HTR-8/SVneo (cell line): ENCODE results near the gene PTPRM.
A peak's percentile ranks its signal among the peaks of the same experiment; 100 is the strongest.

Experiments used
- DNase-seq: peaks from one replicate; pipeline ENCODE4 v3.0.0; 2011; ENCODE audit warnings: low spot score, mixed read lengths; ENCODE audit not compliant: insufficient read length
- FAIRE-seq: peaks from 2 replicates; lab custom pipeline; 2011; peaks lifted over from hg19 to GRCh38; lab: Jason Lieb, UNC

PTPRM gene

DNA sequence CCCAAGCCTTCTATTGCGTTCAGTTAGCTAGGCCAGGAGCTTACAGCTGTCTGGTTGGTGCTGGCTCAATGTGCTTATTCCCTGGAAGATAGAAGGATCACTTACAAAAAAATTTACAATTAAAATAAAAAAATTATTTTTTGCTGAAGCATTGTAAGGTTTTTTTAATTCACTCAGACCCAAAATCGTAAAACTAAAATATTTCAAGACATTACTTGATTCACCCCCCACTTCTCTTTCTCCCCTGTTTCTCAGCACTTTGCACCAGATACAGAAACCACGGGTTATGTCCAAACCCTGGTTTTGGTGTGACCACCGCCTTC lies 911 bp upstream of the PTPRM start:
- no peak for DNase-seq
- FAIRE-seq = no peak

DNA sequence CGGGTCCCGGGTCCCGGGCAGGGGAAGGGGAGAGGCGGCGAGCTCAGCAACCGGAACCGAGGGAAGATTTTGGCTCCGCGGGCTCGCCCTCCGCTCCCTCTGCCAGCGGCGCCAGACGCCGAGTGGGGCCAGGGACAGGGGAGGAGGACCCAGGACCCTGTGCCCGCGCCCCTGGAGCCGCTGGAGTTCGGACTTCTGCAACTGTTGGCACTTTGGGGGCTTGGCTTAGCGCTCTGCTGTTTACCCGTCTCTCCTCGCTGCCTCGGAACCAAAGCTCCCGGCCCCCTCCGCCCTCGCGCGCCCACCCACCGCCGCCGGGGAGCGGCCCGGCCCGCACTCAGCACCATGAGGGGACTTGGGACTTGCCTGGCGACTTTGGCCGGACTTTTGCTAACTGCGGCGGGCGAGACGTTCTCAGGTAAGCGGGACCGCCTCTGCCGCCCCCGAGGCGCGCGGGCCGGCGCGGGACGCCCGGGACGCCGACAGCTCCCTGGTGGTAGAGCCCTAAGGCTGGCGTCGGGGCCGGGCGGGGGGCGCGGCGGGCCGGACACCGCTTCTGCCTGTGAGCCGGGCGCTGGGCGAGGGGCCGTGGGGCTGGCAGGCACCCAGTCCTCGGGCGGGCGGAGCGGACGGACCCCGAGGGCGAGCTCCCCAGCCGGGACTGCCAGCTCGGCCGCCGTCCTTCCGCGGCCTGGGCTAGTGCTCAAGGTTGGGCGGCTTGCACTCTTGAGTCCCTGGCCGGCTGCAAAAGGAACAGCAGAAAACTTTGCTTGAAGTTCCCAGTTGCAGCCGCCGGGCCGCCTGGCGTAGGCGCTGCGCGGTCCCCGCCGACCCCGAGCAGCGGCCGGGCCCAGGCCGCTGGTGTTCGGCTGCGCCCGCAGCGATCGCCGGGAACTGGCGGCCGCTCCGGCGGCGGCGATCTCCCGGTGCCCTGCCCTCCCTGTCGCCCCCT lies 634 bp downstream of the PTPRM start:
- no peak for FAIRE-seq
- DNase-seq = peak; percentile 18

DNA sequence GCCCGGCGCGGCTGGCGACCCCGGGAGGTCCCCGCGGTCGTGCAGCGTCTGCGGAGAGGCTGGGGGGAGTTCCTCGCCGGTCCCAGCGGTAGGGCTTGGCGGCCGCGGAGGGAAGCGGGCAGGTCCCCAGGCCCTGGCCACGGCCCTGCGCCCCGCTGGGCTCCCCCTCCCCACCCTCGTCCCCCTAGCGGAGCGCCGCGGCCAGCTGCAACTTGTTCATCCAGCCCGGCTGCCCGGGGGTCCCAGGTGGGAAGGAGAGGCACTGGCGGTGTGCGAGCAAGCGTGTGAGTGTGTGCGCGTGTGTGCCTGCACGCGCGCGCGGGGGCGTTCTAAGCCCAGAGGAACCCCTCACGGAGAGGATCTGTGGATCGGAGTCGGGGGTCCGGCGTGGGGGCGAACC lies 1.3 kb downstream of the PTPRM start:
- DNase-seq (peak; percentile 32), FAIRE-seq (no peak)

DNA sequence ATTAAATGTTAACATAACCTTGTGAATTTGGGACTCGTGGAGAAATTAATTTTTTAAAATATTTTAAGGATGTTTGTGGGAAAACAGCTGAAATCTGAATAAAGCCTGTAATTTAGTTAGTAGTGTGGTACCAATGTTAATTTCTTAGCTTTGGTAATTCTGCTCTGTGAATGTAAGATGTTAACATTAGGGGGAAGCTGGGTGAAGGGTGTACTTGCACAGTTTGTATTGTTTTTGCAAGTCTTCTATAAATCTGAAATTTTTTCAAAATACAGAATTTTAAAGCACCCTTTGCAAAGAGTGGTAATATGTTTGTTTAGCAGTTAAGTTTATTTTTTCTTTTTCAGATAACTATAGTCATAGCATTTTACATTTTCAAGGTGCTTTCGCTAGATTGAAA lies 4.5 kb downstream of the PTPRM start:
- FAIRE-seq = no peak
- DNase-seq = no peak

DNA sequence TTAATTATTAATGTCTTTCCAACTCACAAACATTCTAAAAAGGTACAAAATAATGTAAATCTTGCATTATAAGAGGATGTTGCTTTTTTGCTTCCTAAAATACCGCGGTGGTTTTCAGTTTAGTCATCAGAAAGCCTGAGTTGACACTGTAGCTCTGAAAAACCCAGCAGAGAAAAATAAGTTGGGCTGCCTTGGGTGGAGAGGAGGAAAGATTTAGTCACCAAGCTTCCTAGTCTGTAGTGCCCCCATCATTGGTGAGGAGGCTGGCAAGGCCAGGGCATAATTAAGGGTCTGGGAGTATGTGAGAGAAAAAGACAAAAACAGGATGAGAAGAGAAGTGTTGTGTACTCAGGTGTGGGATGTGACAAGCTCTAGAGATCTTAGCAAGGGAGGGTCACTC lies 5.7 kb downstream of the PTPRM start:
- DNase-seq (no peak), FAIRE-seq (no peak)

DNA sequence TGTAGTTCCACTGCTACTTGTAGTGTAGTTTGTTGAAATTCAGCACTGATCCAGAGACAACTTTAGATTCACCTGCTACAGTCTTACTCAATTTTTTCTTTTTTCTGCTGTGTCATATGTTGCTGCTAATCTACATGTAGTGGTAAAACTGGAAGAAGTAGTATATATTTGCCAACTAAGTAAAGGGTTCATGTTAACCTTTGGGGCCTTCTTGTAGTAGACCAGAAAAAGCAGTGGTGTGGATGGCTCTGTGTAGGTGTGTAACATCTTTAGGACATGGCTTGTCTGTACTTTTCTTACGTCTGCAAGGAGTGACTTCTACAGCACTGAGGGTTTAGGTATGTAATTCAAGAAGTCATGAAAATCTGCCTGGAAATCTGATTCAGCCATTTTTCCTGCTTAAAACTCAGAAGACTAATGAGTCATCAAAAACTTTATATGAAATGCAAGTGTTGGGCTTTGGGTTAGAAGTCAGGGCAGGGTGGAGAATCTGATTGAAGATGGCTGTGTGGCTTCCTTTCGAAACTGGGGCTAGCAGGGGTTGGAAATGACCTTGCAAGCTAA lies 8.4 kb downstream of the PTPRM start:
- DNase-seq (no peak), FAIRE-seq (no peak)

DNA sequence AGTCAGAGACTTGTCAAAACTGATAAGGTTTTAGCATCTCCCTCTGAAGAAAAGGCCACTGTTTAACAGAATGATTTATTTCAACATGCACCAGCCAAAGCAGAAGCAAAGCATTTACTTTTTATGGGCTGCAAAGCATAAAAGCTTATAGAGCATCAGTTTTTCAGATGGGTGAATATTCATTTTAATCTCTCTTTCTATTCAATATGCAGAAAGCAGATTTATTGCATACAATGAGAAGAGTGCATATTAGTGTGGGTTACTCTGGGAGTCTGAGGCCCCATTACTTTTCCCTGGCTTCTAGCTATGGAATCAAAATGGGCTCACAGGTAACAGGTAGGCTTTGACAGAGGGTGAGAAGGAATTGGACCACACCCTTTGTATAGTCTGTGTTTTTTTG lies 9.0 kb downstream of the PTPRM start:
- DNase-seq (no peak), FAIRE-seq (no peak)

DNA sequence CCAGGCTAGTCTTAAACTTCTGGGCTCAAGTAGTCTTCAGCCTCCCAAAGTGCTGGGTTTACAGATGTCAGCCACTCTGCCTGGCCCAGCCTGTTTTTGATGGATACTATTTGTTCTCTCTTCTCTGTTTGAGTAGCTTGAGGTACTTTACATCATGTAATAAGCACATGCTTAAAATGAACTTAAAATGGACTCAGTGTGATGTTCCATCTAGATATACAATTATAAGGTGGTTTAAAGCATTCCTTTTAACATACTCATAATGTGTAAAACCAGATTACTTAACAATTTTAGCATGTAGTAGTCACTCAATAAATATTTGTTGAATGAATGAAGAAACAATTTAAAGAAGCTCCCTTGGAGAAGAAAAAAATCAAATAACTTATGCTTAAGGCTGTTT lies 9.6 kb downstream of the PTPRM start:
- DNase-seq (no peak), FAIRE-seq (no peak)

DNA sequence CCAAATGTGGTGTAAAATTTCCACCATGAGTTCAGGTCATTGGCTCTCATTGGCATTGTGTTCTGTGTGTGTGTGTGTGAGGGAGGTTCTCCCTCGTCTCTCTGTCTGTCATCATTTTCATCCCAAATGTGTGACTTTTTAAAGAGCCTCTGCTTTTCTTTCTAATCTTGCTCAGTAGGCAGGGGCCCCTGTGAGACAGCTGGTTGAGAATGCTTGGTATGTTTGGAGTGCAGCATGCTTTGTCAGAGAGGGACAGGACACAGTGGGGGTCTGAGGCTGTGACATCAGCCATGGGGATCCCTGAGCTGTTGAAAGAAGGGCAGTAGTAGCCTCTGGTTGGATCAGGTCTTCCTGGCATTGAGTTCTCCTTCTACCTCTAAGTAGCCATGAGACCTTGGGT lies 10.6 kb downstream of the PTPRM start:
- FAIRE-seq = no peak
- peak; percentile 49 for DNase-seq

DNA sequence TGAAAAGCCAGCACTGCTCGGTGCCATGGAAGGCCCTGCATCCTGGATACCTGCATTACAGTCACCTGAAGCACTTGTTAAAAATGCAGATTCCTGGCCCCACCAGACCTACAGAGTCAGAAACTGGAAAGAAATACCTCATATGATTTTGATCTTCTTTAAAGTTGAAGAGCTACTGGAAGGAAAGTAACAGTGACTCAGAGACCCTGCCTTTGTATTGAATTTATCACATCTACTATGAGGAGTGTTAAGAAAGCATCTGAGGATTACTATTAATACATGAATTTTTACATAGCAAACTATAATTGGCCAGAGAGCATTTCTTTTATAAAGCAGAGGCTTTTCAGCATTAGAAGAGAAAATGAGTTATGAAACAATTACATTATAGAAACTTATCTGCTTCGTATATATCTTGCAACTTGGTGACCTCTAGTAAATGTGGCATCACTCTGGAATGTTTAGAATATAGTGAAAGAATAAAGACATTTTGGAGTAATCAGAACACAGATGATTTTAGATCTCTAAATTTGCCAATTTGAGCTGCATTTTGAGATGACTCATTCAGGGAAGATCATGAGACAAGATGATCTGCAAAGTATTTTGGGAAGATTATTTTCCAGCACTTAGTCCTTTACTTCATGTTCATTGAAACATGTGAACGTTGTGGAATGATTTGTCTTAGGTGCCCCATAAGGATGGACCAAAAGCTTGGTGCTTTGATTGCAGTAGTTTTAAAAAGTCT lies 12.2 kb downstream of the PTPRM start:
- DNase-seq = no peak
- FAIRE-seq = no peak

DNA sequence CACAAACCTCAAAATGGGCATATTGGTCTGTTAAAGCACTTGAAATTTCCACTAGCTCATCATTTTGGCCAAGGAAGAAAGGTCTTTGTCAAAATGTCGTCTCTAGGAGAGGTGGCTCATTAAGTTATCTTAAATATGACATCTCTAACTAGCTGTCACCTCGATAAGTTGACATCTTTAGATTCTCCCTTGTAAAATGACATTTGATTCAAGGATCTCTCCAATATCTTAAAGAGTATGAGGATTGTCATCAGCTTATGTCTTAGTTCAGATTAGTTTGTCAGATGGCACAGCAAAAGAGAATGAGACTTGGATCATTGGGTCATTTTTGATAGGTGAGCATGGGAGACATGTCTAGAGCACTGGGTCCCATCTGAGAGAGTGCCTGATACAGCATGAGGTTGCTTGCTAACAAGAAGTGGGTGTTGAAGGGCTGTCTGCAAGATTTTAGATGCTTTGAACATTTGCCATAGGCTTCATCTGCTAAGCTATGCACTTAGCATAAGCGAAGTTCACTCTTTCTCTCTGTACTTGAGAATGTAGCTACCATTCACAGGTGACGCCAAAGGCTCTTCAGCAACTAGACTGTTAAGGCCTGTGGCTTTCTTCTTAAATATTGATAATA lies 12.9 kb downstream of the PTPRM start:
- FAIRE-seq = no peak
- DNase-seq = no peak

DNA sequence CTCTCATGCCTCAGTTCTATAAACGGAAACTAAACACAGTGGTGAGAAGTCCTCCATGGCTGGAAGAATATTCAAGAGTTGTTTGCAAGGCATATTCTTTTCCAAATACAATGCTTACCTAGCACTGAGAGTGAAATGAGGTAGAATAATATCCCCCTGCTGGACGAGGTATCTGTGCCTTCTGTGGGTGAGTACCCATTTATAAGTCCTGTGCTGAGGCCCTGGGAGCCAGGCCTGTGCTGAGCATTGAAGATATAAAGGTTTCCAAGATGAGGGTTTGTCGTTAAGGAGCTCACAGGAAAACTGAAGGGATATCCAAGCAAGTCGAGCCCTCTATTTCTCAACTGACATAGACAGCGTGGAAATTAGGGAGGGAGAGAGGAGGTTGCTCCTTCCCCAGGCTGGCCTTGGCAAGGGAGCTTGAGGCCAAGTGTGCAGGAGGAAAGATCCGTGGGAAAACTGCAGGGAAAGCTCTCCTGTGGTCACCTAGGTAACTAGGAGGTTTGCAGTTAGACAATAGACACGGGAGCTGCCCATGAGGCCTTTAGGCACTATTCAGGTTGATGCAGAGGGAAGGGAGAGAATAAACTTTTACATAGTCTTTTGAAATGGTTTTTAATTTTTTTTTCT lies 17.6 kb downstream of the PTPRM start:
- FAIRE-seq (no peak), DNase-seq (no peak)

DNA sequence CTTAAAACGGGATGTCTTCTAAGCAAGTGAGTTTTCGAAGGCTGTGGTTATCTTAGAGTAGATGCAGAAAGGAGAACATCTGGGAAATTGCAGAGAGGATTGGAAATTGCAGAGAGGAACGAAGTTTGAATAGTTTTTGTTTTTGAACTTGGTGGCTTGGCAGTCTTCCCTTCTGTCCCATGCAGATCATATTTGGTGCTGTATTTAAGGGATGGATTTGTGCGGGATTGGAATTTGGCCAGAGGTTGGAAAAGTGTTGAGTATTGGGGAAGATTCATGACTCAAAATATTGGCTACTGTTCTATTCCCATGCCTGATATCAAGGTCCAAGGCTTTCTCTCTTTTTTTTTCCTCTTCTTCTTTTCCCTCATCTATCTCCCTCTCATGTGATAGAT lies 18.2 kb downstream of the PTPRM start:
- no peak for FAIRE-seq

DNA sequence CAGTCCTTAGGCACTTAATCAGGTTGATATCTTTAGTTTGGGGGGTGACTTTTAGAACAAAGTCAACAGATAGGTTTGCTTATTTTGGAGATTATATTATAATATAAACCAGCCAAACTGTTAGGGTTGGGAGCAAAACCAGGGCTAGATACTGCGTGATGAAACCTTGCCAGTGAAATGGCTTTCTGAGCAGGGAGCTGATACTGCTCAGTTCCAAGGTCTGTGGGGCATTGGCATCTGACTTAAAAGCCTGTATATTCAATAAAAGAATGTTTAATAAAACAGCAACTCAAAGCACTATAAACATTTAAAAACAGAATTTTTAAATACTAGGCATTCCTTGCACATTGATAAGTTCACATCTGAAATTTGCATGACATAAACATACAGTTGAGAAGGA lies 19.3 kb downstream of the PTPRM start:
- DNase-seq = no peak
- no peak for FAIRE-seq

More for the DNA sequence above, 18.2 kb downstream of the PTPRM start:
- no peak for DNase-seq

DNA sequence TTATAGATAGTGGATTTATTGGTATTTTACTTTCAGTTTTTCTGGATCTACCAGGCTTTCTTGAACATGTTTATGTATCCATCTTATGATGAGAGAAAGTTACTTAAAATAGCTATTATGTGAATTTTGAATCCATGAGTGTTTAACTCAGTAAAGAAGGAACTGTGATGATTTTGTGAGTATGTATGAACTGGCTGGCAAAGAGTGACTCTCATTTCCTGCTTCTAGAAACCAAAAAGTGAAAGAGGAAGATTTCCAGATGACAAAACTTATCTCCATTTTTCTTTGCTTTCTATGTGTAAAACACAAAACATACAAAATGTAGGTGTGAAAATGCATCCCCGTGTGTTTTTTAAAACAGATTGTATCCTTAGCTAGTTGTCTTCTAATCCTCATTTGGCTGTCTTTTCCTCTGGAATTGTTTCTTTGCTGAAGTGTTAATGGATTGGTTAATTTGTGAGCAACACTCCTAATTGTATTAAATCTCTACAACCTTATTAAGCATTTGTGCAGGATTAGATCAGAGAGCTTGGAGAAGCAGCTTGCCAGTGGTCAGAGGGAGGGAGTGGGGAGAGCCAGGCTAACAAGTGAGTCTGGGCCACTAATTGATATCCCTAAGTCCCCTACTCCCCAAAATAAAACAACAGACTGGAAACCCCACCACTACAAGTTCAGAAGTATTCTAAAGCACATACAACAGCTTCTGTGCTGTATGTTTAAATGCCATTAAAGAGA lies 23.9 kb downstream of the PTPRM start:
- DNase-seq = no peak
- FAIRE-seq = no peak

DNA sequence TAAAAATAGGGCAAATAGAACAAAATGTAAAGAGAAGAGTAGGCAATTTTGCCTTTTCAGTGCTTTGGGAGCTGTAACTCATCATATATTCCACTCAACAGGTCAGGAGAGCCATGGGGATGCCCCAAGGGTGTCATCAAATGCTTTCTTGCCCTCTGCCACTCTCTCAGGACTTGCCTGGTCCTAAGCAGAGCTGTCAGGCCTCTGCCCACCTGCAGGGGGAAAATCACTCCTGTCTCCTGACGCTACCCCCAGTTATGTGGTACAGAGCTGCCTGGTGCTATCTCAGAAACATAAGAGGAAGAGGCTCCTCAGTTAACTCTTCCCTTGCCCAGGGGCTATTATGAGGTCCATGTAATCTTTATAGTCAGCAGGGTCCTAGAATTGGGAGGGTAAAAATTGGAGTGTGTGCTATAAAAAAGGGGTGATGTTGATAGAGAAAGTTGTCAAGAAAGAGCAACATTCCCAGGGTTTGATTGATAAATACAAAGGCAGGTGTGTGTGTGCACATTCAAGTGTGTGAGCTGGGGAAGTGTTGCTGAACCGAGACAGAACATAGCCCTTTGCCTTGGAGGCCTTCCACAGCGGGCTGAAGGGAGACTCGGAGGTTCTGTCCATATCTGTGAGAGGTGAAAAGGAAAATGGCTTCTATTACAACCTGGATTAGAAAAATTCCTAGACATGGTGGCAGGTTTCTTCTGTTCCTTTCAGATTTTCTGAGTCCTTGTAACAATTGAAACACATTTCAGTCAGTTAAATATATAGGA lies 25.4 kb downstream of the PTPRM start:
- FAIRE-seq = no peak
- DNase-seq = no peak

DNA sequence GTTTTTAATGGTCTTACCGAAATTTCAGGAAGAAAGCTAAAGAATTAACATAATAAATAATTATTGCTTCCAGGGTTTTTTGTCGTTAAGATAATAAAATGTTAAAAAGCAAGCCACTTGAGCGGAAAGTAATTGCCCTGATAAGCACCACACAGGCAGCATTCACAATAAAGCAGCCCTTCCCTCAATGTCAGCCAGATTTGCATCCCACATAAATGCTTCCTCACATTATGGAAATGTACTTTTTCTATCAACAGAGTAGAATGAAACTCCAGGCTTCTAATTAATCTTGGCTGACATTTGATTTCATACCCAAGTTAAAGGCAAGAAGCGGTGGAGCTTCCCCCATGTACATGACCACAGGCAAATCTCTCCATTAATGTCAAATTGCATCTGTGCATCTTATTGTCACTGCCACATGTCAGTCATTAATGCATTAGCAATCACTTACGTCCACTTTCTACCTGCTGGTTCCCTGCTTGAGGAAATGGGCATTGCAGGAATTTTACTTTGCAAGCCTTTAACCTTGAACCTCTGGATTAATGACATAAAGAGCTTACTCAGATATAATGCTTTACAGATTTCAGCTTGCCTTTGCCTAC lies 26.2 kb downstream of the PTPRM start:
- FAIRE-seq = no peak
- no peak for DNase-seq

DNA sequence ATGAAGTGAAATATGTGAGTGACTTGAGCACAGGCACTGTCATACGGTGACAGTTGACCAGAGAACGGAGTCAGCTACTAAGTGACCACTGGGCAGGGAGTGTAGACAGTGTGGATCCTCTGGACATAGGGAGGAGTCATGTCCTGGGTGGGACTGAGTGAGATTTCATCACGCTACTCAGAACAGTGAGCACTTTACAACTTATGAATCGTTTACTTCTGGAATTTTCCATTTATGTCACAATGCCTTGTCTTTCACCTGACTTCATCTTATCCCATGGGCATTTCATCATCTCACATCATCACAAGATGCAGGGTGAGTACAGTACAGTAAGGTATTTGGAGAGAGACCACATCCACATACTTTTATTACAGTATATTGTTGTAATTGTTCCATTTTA lies 29.0 kb downstream of the PTPRM start:
- FAIRE-seq (peak; percentile 44), DNase-seq (no peak)

DNA sequence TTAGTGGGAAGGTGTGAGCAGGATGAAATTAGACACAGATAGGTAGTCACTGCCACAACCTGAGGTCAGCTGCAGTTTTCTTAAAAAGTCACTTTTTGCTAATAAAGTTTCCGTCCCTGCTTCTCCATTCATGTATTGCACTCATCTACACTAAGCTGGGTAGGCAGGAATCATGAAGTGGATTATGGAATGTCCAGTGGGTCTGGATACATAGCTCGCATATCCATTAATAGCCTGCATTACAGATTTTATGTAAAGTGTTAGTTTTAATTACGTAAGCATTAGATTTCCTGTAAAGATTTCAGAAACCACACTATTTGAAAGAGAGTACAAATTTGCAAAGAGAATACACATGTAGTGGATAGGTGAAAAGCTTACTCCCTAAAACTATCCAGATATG lies 30.4 kb downstream of the PTPRM start:
- DNase-seq (no peak), FAIRE-seq (no peak)
